Left ventricle myocardium inferior (tissue), 1 donor: ENCODE data around the gene NKAPL. TPM values are rescaled to one million over a fixed set of nuclear protein-coding genes. Genes with fewer than 3 reads are reported as not detected.

ENCODE experiments used
- DNase-seq: peaks from one replicate; pipeline ENCODE4 v3.0.0-alpha.2; 2020
- H3K27ac ChIP-seq: fragments of 200-600 bp; replicated peaks from 2 replicates; pipeline ENCODE4 v1.8.0; 2021
- H3K27me3 ChIP-seq: fragments of 200-600 bp; 2 replicates; pipeline ENCODE4 v1.8.0; 2021; ENCODE audit warnings: low read depth
- H3K36me3 ChIP-seq: fragments of 200-600 bp; 2 replicates; pipeline ENCODE4 v1.8.0; 2021
- H3K4me1 ChIP-seq: fragments of 200-600 bp; 2 replicates; pipeline ENCODE4 v1.8.0; 2021
- H3K4me3 ChIP-seq: fragments of 200-600 bp; 2 replicates; pipeline ENCODE4 v1.8.0; 2021; ENCODE audit warnings: mild to moderate bottlenecking, moderate library complexity
- H3K9me3 ChIP-seq: fragments of 200-600 bp; replicated peaks from 2 replicates; pipeline ENCODE4 v1.8.0; 2021
- intact Hi-C: fragments of 100-400 bp; cut with micrococcal nuclease; formaldehyde crosslinking; loops from one replicate; pipeline ENCODE4 v1.11.0; 2022
- total RNA-seq: library from RNA; stranded (reverse); fragmentation: NEBNext Ultra II Directional; extraction: Animal tissue kit (Norgen Biotek cat#: 25700); gene quantifications from one replicate; pipeline ENCODE4 v1.2.1, GENCODE V29; 2021
- TF ChIP-seq, protein P1 (sequence below): fragments of 200-600 bp; IDR thresholded peaks from 2 replicates; pipeline ENCODE4 v1.8.0; 2021; ENCODE audit warnings: antibody characterized with exemption, mild to moderate bottlenecking, borderline replicate concordance
- donor health status: DM: no; HTN: yes; CAD: no; lungs with severe emphysema.

Gene NKAPL
- total RNA-seq, 1 donor from 2014 or later, result 4.5 TPM

DNA sequence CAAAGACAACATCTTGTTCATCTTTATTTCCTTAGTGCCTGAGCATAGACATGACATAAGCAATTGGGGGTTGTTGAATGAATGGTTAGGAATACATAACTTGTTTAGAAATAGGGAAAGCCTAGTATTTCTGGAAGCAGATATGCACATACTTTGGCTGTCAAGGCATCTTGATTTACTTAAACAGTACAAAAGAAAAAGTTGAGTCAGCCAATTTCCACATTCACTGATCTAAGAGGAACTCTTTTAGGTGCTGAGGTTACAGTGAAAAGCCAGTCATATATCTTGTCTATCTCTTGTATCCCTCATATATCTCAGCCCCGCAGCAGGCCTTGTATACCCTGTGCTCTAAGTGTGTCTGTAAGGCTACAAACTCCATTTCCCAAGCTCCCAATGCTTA lies 18.6 kb upstream of the NKAPL start:
- Histone ChIP-seq H3K27ac (no peak overlapping the region), H3K36me3 (peaks cover 22% of the 10 kb centered on the region), H3K9me3 (no peaks in the 10 kb centered on the region), H3K4me3 (no peak overlapping the region), H3K4me1 (no peaks in the 10 kb centered on the region), H3K27me3 (no peaks in the 10 kb centered on the region)
- intact Hi-C loops, result no loop called here
- TF ChIP-seq, protein P1, sequence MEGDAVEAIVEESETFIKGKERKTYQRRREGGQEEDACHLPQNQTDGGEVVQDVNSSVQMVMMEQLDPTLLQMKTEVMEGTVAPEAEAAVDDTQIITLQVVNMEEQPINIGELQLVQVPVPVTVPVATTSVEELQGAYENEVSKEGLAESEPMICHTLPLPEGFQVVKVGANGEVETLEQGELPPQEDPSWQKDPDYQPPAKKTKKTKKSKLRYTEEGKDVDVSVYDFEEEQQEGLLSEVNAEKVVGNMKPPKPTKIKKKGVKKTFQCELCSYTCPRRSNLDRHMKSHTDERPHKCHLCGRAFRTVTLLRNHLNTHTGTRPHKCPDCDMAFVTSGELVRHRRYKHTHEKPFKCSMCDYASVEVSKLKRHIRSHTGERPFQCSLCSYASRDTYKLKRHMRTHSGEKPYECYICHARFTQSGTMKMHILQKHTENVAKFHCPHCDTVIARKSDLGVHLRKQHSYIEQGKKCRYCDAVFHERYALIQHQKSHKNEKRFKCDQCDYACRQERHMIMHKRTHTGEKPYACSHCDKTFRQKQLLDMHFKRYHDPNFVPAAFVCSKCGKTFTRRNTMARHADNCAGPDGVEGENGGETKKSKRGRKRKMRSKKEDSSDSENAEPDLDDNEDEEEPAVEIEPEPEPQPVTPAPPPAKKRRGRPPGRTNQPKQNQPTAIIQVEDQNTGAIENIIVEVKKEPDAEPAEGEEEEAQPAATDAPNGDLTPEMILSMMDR, result no peak
- no peak for DNase-seq

DNA sequence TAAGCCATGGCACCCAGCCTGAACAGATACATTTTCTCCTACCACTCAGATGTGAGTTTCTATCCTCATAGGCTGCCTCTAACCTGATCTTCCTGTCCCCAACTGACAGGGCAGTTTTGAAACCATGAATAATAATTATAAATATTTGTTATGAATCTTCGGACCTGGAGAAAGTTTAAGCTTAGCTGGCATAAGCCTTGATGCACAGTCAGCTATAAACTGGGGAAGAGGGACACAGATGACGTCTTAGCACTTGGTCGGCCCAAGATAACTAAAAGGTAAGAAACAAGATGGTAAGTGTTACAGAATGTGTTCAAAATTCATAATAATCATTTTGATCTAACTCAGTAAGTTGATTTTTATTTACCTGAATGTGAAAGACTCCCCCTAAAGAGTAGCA lies 15.2 kb upstream of the NKAPL start:
- H3K27me3 ChIP-seq, result no peaks in the 10 kb centered on the region
- no peak overlapping the region for H3K27ac ChIP-seq
- intact Hi-C loops, result no loop called here
- peaks cover 9% of the 10 kb centered on the region for H3K4me1 ChIP-seq
- TF ChIP-seq, protein P1, result no peak
- no peak for DNase-seq
- H3K4me3 ChIP-seq, result no peak overlapping the region
- peaks cover 50% of the 10 kb centered on the region for H3K36me3 ChIP-seq
- no peaks in the 10 kb centered on the region for H3K9me3 ChIP-seq

DNA sequence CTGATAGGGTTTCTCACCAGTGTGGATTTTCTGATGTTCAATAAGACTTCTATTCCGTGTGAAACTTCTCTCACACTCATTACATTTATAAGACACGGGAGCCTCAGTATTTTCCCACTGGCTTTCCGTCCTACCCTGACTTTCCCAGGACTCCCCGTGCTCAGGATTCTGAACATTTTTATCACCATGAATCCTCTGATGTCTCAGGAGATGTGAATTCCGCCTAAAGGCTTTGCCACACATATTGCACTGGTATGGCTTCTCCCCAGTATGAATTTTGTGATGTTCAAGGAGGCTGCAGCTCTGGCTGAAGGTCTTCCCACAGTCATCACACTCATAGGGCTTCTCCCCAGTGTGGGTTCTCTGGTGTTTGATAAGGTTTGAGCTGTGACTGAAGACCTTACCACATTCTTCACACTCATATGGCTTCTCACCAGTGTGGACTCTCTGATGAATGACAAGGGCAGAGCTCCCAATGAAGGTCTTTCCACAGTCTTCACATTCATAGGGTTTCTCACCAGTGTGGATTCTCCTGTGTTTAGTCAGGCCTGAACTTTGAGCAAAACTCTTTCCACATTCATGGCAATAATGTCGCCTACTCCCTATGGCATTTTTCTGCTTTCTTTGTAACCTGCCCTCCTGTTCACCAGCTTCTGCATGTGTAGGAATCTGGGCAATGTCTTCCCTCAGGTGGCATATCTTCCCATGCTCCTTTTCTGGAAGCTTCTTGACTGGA lies 13.7 kb upstream of the NKAPL start:
- TF ChIP-seq, protein P1, result no peak
- no peaks in the 10 kb centered on the region for H3K27me3 ChIP-seq
- no peak overlapping the region for H3K27ac ChIP-seq
- H3K9me3 ChIP-seq, result no peaks in the 10 kb centered on the region
- no peak for DNase-seq
- peaks cover 16% of the 10 kb centered on the region for H3K4me1 ChIP-seq
- intact Hi-C loops, result no loop called here
- no peak overlapping the region for H3K4me3 ChIP-seq
- peaks cover 55% of the 10 kb centered on the region for H3K36me3 ChIP-seq

DNA sequence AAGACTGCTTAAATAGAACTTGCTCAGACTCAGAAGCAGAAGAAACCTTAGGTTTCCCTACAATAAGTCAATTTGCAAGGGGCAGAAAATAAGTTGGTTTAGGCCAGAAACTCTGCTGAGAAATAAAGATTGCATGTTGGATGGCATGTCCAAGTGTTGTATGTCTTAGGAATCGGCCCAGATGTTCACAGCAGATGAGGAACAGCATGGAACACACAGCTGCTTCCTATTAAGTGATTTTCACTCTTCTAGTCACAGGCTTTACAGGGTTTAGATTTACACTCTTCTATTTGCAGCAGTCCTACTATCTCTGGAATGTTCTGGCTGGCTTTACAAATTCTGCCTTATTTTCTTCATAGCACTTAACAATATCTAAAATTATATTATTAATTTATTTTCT lies 10.2 kb upstream of the NKAPL start:
- no peak for DNase-seq
- Histone ChIP-seq H3K4me3 (no peak overlapping the region), H3K27me3 (no peaks in the 10 kb centered on the region), H3K9me3 (no peaks in the 10 kb centered on the region), H3K36me3 (peaks cover 52% of the 10 kb centered on the region), H3K4me1 (peaks cover 40% of the 10 kb centered on the region), H3K27ac (no peak overlapping the region)
- intact Hi-C loops, result no loop called here
- TF ChIP-seq, protein P1, result no peak

DNA sequence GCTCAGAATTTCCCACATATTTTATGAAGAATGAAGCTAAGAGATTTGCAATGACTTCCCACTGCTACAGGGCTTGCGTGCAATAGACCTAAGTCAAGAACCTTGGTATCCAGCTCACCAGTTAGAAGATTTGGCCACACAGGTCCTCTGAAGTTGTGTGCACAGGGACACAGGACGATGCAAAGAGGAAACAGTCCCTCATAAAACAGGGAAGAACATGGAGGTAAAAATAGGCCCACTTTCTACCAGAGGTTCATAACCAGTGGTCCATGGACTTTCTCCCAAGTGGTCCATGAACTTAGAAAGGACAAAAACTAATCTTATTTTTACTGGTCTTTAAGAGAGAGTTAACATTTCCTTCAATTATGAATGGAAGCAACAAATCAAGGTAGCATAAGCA lies 8.3 kb upstream of the NKAPL start:
- DNase-seq, result no peak
- TF ChIP-seq, protein P1, result no peak
- Histone ChIP-seq H3K36me3 (peaks cover 35% of the 10 kb centered on the region), H3K4me1 (peaks cover 40% of the 10 kb centered on the region), H3K27me3 (no peaks in the 10 kb centered on the region), H3K27ac (no peak overlapping the region), H3K9me3 (no peaks in the 10 kb centered on the region), H3K4me3 (peak overlapping the region; percentile 89)
- intact Hi-C loops, result loop anchor here (10.0 kb wide), 1 partner anchor 106 kb away; the partner anchor contains the start of gene ZKSCAN8
